C4-2B (cell line): ENCODE measurements around the gene IRF7.

Source experiments
- ZFX ChIP-seq: fragments of 450-650 bp; IDR thresholded peaks from 2 replicates; pipeline ENCODE4 v1.6.1; 2017
- TF ChIP-seq, protein P1 (sequence below): fragments of 450-650 bp; conservative IDR thresholded peaks from 2 replicates; pipeline ENCODE4 v1.5.1; 2017; ENCODE audit warnings: mild to moderate bottlenecking

DNA sequence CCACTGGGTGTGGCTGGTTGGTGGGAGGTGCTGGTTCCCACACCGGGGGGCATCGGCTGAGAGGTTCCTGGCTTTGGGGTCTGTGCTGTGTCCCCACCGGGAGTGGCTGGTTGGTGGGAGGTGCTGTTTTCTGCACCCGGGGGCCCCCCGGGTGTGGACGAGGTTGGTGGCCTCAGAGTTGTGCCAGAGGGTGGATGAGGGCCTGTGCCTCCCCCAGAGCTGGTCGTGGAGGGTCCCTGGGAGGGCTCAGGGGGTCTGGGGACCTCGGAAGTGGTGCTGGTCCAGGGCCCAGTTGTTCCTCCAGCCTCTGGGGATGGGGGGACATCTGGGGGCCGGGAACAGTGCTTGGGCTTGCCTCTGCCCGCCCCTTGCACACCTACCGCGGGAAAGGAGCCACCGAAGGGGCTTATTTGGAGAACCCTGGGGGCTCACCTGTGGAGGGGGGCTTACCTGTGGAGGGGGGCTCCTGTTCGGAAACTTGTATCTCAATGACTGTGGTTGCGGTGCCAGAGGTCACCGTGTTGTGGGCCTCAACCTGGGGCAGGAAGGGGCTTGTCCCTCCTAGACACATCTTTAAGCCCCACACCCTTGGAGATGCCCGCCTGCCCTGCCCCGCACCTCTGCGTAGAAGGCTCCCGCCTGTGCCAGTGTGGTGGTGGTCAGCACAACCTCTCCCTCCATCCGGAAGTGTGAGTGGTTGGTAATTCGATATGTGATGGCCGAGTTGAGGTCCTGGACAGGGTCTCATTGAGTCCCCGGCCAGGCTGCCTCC lies 3.3 kb upstream of the IRF7 start:
- TF ChIP-seq, protein P1, sequence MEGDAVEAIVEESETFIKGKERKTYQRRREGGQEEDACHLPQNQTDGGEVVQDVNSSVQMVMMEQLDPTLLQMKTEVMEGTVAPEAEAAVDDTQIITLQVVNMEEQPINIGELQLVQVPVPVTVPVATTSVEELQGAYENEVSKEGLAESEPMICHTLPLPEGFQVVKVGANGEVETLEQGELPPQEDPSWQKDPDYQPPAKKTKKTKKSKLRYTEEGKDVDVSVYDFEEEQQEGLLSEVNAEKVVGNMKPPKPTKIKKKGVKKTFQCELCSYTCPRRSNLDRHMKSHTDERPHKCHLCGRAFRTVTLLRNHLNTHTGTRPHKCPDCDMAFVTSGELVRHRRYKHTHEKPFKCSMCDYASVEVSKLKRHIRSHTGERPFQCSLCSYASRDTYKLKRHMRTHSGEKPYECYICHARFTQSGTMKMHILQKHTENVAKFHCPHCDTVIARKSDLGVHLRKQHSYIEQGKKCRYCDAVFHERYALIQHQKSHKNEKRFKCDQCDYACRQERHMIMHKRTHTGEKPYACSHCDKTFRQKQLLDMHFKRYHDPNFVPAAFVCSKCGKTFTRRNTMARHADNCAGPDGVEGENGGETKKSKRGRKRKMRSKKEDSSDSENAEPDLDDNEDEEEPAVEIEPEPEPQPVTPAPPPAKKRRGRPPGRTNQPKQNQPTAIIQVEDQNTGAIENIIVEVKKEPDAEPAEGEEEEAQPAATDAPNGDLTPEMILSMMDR: no peak
- no peak for TF ChIP-seq ZFX
